NCI-H226 (cell line): ENCODE data around the gene DDX5.

Experiments used
- DNase-seq: peaks from one replicate; pipeline ENCODE4 v3.0.0-alpha.2; 2015

Gene DDX5

DNA sequence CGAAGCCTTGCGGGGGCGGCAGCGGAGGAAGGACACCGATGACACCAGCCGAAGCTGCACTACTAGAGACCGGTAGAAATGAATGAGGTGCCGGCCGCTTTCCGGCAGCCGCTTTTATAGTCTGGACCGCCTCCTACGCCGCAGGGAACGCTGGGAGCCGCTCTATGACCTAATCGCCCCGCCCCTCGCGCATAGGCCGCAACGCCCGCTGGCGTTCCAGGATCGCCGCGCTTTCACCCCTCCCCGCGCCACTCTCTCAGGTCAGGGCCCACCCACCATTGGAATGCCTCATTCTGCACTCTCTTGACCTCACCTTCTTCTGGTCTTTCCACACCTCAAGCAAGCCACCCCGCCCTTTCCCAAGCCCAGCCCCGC lies at the start of gene DDX5:
Gene DDX5, minus strand, starts transcription at position 89 of the 375 bp plus-strand sequence. CDS start 170 bp downstream, outside the sequence.
- no peak for DNase-seq

DNA sequence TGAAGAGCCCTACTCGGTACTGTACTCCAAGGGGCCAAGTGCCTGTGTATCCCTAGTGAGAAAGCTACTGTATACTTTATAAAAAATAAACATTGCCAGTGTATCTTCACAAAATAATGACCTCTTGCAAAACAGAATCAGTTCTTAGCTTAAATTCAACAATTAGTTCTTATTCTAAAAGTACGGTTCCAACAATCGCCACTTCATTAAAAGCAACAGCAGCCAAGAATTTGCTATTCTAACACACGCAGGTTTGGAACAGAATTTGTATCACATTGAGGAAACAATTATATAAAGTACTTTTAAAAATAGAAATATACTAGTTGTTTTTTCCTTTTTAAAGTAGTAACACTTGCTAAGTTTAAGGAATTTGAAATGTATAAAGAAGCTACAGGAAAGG lies 49.2 kb upstream of the DDX5 start:
- DNase-seq = no peak

DNA sequence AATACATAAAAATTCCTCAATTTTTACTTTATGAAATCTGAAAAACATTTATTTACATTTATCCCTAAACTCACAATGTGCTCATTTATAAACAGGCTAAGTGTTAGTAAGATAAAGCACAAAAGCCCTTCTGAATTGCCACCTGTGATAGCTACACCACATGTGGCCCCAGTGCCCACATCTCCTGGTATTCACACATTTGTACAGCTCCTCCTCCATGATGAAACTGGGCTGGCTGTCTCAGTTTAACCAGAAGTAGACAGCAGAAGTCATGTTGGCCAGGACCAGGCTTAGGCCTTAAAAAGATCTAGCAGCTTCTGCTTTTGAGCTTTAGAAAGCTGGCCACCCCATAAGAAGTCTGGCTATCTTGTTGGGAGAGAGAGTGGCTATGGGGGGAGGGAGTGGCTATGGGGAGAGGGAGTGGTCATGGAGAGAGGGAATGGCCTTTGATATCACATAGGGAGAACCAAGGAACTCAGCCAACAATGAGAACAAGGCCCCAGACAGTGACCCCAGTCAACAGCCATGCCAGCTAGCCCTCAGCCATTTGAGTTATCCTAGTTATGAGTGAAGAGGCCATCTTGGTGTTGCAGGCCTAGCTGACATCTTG lies 48.0 kb upstream of the DDX5 start:
- no peak for DNase-seq

DNA sequence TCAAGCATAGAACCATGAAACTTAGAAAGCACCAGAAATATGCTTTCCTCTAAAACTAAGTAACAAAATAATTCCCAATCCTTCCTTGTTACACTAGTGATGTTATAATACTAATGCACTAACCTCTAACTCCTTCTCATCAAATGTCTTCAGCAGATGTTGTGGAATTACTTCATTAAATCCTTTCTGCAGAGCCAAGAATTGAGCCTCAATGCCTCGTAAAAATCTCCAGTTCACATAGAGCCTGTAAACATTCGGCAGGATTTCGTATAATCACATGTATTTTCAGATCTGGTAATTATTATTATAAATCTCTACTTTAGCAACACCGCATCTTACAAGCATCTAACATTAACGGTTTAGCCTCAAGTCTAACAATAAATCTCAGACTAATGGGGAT lies 45.4 kb upstream of the DDX5 start:
- DNase-seq = no peak

DNA sequence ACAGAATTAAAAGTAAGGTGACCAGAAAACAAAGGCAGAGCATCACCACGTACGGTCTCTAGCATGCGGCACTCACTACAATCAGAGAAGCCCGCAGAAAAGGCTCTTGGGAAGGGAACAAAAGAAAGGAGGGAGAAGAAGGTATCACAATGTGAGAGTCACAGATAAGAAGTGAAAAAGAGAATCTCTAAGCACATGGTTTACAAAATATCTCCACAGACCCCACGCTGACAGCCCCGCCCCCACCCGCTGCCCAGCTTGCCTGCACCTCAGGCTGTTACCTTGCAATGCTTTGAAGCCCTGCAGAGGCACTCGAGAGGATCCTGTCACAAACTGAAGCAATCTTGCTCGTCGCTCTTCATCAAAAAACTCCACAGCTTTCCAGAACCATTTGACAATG lies 41.2 kb upstream of the DDX5 start:
- DNase-seq = no peak

DNA sequence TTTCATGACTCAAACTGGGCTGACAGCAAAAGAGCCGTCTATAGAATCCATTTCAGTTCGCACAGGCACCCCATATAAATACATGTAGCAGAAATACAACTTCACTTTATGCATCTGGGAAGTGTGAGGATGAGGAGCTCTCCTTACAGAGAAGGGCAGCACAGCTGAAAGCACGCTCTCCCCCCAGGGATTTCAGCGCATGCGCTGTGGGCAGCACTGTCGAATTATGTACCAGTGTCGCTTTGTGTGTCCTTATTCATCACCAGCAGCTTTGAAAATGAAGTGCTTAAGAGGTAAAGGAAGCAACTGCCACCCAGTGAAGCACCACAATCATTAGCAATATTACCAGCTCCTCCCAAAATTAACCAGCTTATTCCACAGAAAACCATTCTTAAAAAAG lies 40.6 kb upstream of the DDX5 start:
- DNase-seq = no peak

DNA sequence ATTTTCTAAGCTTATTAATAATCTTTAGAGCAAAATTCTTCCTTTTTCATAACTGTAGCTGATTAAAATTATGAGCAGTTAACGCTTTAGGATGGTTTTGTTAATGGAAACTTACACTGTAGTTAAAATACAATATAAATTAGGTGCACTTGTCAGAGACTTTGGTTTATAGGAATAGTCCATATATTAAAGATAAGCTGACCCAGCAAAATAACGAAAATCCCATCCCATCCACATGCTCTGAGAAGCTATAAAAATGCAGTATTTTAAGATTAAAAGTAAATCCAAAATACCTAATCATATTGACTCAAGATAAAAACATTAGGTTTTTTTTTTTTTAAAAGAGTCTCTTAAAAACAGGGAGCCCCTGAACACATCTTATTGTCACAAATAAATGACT lies 38.7 kb upstream of the DDX5 start:
- no peak for DNase-seq

DNA sequence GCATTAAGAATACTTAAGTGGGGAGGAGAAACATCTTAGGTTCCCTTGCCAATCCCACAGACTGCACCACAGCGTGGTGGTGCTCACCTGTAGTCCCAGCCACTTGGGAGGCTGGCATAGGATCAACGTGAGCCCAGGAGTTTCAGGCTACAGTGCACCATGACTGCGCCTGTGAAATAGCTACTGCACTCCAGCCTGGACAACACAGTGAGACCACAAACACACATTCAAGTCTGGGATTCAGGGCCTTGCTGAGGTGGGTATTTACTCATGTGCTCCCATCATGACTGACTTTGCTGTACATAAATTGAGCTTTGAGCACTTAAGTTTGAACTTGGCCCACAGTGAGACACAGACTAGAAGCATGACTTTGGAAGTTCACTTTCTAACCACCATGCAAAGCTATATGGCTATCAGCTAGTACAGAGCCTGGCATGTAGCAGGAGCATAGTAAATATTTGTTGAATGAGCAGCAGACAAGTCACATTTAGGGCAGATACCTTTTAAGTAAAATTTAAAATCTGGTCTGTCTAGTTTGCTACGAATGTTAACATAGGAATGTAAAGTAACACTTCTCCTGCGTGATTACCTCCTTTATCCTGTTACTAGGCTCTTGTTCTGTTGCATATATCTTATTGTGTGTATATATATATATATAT lies 34.2 kb upstream of the DDX5 start:
- no peak for DNase-seq

DNA sequence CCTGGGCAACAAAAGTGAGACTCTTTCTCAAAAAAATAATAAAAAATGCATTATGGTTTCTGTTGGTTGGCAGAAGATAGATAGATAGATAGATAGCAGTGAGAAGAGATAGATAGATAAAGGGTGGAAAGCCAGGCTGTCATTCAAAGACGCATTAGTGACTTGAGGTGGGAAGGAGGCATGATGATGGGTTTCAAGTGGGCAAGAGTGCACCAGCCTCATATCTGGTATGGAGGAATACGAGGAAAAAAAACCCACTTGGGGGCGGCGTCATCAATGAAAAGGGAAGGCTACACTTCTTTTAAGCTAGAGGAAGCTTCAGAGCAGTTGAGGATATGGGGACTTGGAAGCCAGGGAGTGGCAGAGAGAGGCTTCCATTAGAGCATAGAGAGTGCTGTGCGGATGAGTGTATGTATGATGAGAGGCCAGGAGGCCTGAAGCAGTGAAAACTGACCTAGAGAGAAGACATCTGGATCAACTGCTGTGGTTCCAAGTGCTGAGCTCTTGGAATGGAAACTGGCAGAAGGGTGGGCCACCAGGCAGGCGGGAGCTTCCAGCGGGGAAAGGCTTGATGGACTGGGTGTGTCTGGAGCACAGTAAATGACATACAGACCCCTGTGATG lies 32.5 kb upstream of the DDX5 start:
- DNase-seq = no peak

DNA sequence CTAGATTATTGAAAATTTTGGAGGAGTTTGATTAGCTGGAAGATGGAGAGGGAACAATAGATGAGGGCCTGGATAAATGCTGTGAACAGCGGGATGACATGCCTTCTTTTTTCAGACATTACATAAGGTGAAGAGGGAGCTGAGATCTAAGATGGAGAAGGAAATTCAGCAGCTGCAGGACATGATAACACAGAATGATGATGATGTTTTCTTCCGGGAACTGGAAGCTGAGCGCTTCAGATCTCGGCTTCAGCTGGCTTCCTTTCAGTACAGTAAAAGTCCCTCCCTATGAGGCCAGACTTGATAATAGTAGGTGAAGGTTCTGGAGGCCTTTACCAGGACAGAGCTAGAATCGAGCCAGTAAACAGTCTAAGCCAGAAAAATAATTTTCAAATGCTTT lies 31.4 kb upstream of the DDX5 start:
- DNase-seq = no peak

DNA sequence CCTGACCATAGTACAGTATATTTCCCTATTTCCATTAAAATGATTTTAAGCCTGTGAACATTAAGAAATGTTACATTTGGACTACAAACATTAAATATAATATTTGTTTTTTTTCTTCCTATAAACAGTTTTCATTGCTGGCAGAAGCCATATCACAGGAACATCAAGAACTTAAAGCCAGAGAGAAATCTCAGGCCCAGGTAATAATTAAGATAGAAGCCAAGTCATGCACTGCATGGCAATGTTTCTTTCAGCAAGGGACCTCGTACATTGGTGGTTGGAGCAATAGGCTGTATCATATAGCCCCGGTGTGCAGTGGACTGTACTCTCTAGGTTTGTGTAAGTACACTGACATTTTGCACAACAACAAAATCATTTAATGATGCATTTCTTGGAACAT lies 30.8 kb upstream of the DDX5 start:
- DNase-seq = no peak

DNA sequence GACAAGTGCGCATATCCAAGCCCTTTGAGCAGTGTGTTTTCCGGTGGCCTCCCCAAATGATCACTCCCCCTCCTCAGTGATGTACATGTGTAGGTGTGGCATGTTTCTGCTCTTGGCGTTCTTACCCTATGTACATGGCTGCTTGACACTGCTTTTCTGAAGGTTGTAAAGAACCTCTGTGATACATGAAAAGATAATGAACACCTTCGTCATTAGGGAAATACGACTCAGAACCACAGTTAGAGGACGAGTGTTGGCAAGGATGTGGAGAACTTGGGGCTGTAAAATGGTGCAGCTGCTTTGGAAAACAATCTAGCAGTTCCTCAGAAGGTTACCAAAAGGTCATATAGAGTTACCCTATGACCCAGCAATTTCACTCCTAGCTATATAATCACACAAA lies 29.3 kb upstream of the DDX5 start:
- no peak for DNase-seq

DNA sequence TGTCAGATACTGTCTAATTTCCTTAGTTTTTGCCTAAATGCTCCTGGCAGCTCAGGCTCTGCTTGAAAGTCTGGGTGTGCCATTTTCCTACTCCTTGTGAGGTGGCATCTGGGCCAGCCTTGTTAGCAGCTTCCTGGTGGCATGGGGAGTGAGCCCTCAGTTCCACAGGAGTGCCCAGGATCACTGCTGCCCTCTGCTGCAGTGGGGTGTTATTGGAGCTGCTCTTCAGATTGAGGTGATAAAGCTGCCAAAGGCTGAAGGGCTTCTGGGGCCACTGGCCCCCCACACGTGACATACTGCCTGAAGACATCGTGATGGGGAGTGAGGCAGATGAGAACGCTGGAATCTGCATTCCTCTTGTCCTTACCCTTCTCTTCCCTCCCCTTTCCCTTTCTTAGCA lies 28.1 kb upstream of the DDX5 start:
- no peak for DNase-seq

DNA sequence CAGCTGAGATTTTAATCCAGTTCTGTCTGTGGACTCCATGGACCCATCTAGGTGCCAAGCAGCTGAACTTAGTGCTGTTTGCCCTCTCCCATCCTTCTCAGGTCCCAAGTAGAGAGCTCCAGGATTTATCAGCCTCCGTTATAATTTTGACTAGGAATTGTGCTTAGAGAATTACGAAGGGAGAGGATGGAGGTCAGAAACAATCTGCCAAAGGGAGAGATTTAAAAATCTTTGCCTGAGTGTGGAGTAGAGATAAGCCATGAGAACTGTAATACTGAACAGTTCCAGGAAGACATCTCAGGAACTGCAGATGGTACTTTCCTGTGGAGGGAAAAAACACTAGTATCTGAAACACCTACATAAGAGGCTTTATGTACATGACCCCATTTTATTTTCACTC lies 27.7 kb upstream of the DDX5 start:
- no peak for DNase-seq

DNA sequence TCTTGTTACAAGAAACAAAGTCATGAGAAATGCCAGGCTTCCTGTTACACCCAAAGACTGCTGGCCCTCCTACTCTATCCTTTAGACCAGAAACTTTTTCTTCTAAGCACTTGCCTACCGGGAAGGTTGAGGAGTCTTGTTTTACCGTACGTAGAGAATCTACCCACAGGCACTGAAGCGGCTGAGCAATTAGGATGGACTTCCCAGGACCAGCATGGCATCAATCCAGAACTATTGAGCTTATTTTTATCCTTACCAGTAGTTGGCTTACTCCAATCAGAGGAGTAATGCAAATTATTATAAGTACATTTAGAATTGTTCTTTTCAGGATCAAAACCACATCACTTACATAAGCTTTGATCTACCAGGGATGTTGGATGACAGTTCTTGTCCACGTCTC lies 26.3 kb upstream of the DDX5 start:
- no peak for DNase-seq

DNA sequence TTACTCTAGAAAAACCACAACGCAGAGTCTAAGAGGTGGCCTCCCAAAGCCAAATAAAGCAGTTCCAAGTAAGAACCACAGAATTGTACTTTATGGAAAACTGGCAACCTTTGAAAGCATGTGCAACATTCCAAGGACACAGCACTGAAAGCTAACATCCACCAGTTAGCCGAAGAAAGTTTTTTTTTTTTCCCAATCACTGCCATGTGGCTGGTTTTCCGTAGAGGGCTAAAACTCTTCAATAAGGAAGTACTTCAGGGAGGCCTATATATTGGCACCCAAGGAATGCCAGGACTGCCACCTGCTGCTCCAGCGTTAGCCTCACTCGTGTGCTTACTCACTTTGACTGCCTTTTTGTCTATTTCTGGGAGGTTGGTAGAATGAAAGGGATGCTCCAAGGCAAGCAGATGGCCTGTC lies 25.9 kb upstream of the DDX5 start:
- DNase-seq = no peak

DNA sequence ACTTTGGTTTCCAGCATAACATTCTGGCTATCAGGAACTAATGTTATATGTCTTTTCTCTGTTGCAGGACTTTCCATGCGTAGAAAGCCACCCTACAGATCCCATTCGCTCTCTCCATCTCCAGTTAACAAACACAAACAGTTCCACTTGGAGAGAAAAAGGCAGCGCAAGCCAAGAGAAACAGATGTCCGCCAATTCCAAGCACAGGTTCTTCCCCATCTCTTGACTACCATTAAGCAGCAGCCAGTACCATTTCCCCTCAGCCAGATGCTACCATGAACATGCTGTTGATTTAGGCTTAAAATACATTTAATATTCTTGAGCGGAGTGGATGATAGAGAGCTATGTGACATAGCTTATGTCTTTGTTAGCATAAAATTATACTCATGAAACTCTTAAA lies 23.1 kb upstream of the DDX5 start:
- no peak for DNase-seq

DNA sequence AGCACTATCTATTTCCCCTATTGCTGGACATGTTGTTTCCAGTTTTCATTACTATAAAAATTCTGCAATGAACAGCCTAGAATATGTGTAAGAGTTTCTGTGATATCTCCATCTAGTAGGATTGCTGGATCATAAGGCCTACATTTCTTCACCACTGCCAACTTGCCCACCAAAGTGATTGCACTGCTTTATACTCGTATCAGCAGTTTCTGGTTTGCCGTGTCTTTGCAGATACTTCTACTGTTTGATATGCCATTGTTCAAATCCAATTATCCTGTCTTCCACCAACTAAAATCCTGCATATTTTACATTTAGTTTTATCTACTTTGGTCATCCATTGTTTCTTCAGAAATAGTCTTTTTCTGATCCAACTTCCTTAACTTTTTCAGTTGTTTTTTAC lies 21.8 kb upstream of the DDX5 start:
- no peak for DNase-seq

DNA sequence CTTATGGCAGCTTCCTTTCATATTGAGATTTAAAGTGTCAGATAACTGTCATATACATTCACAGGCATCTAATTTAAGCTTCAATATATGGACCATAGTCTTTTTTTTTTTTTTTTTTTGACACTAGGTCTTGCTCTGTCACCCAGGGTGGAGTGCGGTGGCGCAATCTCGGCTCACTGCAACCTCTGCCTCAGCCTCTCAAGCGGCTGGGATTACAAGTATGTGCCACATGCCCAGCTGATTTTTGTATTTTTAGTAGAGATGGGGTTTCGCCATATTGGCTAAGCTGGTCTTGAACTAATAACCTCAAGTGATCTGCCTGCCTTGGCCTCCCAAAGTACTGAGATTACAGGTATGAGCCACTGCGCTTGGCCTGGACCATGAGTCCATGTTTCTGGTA lies 14.3 kb upstream of the DDX5 start:
- DNase-seq = no peak

DNA sequence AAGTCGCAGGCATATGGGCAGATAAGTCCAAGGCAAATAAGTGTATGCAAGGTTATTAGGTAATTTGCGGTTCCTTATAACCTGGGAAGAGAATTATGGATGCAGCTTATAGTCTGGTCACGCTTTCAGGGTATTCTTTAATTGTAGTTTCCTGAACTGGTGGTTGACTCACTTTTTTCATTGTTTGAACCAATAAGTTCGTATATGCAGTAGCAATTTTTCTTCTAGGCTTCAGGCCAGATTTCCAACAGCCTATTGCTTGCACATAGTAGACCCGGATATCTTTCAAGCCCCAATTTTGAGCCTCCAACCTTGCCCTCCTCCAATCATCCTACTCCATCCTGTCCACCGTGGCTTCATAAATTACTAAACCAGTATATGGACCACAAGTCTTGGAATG lies 13.5 kb upstream of the DDX5 start:
- no peak for DNase-seq

DNA sequence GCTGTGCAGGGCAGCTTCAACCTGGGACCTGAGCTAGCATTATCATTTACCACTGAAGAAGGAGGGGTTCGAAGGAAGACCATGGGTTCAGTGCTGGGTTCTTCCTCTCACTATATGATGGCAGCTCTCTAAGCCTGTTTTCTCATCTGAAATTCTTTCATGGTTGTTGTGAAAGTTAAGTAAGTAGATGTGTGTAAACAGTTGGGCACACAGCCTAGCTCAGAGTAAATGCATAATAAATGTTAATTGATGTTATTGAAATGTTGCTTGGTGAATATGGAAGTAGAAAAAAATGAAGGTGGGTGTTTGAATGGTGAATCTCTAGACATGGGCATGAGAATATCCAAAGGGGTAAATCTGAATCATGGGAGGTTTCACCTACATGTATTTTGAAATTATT lies 9.7 kb upstream of the DDX5 start:
- DNase-seq = no peak

DNA sequence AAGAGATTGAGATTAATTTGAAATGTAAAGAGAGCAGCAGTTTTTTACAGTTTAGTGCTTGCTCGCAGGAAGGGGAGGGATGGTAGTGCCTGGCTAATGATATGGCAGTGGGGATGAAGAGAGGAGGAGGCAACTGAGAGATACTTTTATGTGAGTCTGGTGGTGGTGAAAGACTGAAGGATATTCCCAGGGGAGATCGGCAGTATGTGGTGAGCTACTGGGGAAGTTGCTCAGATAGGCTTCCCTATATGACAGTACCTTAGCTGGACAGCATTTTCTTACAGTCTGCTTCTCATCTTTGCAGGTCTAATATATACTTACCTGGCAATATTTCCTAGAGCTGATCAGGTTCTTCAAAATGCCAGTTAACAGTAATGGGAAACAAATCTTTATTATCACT lies 9.3 kb upstream of the DDX5 start:
- DNase-seq = no peak

DNA sequence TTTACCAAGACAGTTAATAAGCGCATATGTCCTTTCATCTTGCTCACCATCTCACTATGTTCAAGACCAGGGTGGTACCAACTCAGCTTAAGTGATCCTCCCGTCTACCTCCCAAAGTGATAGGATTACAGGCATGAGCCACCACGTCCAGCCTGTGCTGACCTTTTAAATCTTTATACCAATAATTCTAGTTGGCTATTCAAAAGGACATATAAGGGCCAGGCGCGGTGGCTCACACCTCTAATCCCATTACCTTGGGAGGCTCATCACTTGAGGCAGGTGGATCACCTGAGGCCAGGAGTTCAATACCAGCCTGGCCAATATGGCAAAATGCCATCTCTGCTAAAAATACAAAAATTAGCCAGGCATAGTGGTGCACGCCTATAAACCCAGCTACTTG lies 3.1 kb upstream of the DDX5 start:
- DNase-seq = no peak

DNA sequence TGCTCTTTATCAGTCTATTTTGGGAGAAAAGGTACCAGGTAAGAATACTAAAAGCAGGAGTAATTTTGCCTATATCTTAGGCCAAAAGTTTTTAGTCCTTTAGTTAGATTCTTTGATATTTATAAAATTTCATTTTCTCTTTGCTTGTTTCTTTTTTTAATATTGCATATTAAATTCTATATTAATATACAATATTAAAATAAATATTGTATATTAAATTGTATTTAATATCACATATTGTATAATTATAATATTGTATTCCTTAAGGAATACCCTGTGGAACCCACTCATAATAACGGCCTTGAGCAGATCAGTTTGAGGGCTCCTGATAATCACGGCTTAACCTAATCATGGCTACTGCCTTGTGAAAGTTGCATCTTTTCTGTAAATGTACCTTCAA lies 2.6 kb upstream of the DDX5 start:
- no peak for DNase-seq

DNA sequence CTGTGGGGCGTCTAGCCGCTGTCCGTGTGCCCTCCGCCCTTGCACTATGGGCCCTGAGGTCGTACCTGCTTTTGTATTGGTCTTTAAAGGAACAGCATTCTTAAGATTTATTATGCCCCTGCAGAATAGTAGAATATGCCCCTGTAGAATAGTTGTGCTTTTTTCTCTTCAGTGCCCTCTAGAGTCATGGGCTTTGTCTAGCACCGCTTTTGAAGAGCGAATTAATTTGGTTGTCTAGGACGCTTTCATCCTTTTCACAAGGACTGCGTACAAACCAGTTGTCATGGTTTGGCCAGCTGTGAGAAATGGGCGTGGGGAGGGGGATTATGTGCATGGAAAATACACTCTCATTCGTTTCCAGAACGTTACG lies 1.3 kb upstream of the DDX5 start:
- peak; percentile 50 for DNase-seq
